22Rv1 (cell line): ENCODE data around the gene CYTH1.

Experiments
- ZFX ChIP-seq: fragments of 450-650 bp; IDR thresholded peaks from 2 replicates; pipeline ENCODE4 v1.6.1; 2017; ENCODE audit warnings: antibody characterized with exemption, borderline replicate concordance
- TF ChIP-seq, protein P1 (sequence below): fragments of 450-650 bp; IDR thresholded peaks from 2 replicates; pipeline ENCODE4 v1.5.1; 2017; ENCODE audit warnings: mild to moderate bottlenecking

DNA sequence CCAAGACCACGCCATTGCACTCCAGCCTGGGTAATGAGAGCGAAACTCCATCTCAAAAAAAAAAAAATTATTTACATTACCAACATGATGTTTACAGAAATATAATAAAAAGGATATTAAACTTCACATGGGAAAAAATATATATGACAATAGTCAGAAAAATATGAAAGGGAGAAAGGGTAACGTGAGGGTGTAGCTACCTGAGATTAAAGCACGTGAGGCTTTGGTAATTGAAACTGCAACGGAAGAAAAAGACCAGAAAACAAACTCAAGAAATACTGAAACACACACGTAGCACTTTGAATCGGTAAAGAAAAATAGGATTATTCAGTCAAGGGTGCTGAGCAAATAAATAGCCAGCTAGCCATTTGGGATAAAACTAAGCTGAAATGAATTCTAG is 53.6 kb downstream of the CYTH1 start:
- TF ChIP-seq, protein P1, sequence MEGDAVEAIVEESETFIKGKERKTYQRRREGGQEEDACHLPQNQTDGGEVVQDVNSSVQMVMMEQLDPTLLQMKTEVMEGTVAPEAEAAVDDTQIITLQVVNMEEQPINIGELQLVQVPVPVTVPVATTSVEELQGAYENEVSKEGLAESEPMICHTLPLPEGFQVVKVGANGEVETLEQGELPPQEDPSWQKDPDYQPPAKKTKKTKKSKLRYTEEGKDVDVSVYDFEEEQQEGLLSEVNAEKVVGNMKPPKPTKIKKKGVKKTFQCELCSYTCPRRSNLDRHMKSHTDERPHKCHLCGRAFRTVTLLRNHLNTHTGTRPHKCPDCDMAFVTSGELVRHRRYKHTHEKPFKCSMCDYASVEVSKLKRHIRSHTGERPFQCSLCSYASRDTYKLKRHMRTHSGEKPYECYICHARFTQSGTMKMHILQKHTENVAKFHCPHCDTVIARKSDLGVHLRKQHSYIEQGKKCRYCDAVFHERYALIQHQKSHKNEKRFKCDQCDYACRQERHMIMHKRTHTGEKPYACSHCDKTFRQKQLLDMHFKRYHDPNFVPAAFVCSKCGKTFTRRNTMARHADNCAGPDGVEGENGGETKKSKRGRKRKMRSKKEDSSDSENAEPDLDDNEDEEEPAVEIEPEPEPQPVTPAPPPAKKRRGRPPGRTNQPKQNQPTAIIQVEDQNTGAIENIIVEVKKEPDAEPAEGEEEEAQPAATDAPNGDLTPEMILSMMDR: no peak
- TF ChIP-seq ZFX: no peak
